A673 (cell line): Measurements from ENCODE around the gene CCDC197. TPM values are rescaled to one million over a fixed set of nuclear protein-coding genes. Genes with fewer than 3 reads are reported as not detected.

Experiments used
- BruUV-seq: library from RNA; stranded (reverse); fragments of 400-500 nt; replicated peaks from 2 replicates; lab custom pipeline; 2021; lab: Mats Ljungman, UMichigan
- CTCF ChIA-PET: fragments of 300-600 bp; sonication (Branson Sonifier 250); formaldehyde crosslinking; loops from one replicate; lab custom pipeline; 2022; ENCODE audit warnings: antibody characterized with exemption; lab: Charles Lee
- POLR2A ChIA-PET: fragments of 300-600 bp; sonication (Branson Sonifier 250); formaldehyde crosslinking; loops from one replicate; lab custom pipeline; 2022; ENCODE audit warnings: antibody characterized with exemption; ENCODE audit not compliant: low non-redundant PET; lab: Charles Lee
- DNase-seq: peaks from one replicate; pipeline ENCODE4 v3.0.0-alpha.2; 2015; ENCODE audit warnings: low spot score
- H3K27ac ChIP-seq: fragments of 200-600 bp; sonication (generic); 2 replicates; pipeline ENCODE4 v1.5.1; 2016; ENCODE audit warnings: mixed run types, low read depth, mild to moderate bottlenecking, mixed read lengths, antibody characterized with exemption, low read length; ENCODE audit not compliant: poor library complexity, severe bottlenecking
- H3K27me3 ChIP-seq: fragments of 200-600 bp; sonication (generic); replicated peaks from 2 replicates; pipeline ENCODE4 v1.6.1; 2017; ENCODE audit warnings: mixed run types, low read depth, mild to moderate bottlenecking, mixed read lengths, antibody characterized with exemption, low read length; ENCODE audit not compliant: insufficient read depth, poor library complexity
- H3K36me3 ChIP-seq: fragments of 200-600 bp; sonication (generic); 2 replicates; pipeline ENCODE4 v1.6.1; 2016; ENCODE audit warnings: mixed run types, mild to moderate bottlenecking, mixed read lengths, antibody characterized with exemption, low read length; ENCODE audit not compliant: insufficient read depth, poor library complexity, severe bottlenecking
- H3K4me1 ChIP-seq: fragments of 200-600 bp; sonication (generic); 2 replicates; pipeline ENCODE4 v1.6.1; 2017; ENCODE audit warnings: mixed run types, mild to moderate bottlenecking, mixed read lengths, antibody characterized with exemption, low read length; ENCODE audit not compliant: insufficient read depth, poor library complexity, severe bottlenecking
- H3K4me3 ChIP-seq: fragments of 200-600 bp; sonication (generic); 2 replicates; pipeline ENCODE4 v1.5.1; 2016; ENCODE audit warnings: low read depth, mixed run types, mild to moderate bottlenecking, mixed read lengths, low read length; ENCODE audit not compliant: poor library complexity, severe bottlenecking
- H3K9me3 ChIP-seq: fragments of 200-600 bp; sonication (generic); 2 replicates; pipeline ENCODE4 v1.6.1; 2016; ENCODE audit warnings: mixed run types, low read depth, mild to moderate bottlenecking, mixed read lengths, antibody characterized with exemption, low read length; ENCODE audit not compliant: poor library complexity, severe bottlenecking
- CTCF ChIP-seq: fragments of 300-800, 200-600 bp; sonication (generic); conservative IDR thresholded peaks from 2 replicates; pipeline ENCODE4 v1.5.1; 2017; ENCODE audit warnings: low read depth, mild to moderate bottlenecking, antibody characterized with exemption, low read length, moderate library complexity, mixed read lengths
- EZH2 ChIP-seq: fragments of 200-600 bp; sonication (generic); IDR thresholded peaks from 2 replicates; pipeline ENCODE4 v1.6.1; 2017; ENCODE audit warnings: borderline replicate concordance, low read depth, mild to moderate bottlenecking, mixed read lengths, antibody characterized with exemption, low read length; ENCODE audit not compliant: poor library complexity, severe bottlenecking
- intact Hi-C: fragments of 100-400 bp; cut with micrococcal nuclease; formaldehyde crosslinking; loops from one replicate; pipeline ENCODE4 v1.10.0; 2022; ENCODE audit not compliant: unreplicated experiment
- total RNA-seq: library from RNA; stranded (reverse); gene quantifications from 2 replicates; pipeline ENCODE4 v1.2.3, GENCODE V29; 2021

Gene CCDC197
- total RNA-seq, 1 experiment from 2014 or later: not detected

- no TSS peak for BruUV-seq
- Histone ChIP-seq H3K4me3 (no peak overlapping the region), H3K27me3 (no peaks in the 10 kb centered on the region), H3K27ac (no peak overlapping the region), H3K4me1 (no peaks in the 10 kb centered on the region), H3K36me3 (no peaks in the 10 kb centered on the region), H3K9me3 (no peaks in the 10 kb centered on the region)
- ChIA-PET POLR2A (no interaction called here), CTCF (no interaction called here)
- no peak for TF ChIP-seq EZH2
- no peak for TF ChIP-seq CTCF
- DNase-seq: no peak
- intact Hi-C loops: no loop called here
Measured at GRCh38 chr14:93957751-93958566, 39.1 kb upstream of the CCDC197 start.

GRCh38 chr14:93958567-93959238 lies 38.4 kb upstream of the CCDC197 start:
- Histone ChIP-seq H3K27ac (no peak overlapping the region), H3K4me1 (no peaks in the 10 kb centered on the region), H3K4me3 (no peak overlapping the region), H3K36me3 (no peaks in the 10 kb centered on the region), H3K9me3 (no peaks in the 10 kb centered on the region), H3K27me3 (no peaks in the 10 kb centered on the region)
- no peak for DNase-seq
- intact Hi-C loops: no loop called here
- ChIA-PET POLR2A (no interaction called here), CTCF (no interaction called here)
- no peak for TF ChIP-seq CTCF
- TF ChIP-seq EZH2: no peak
- no TSS peak for BruUV-seq

GRCh38 chr14:93959239-93960107 lies 37.6 kb upstream of the CCDC197 start:
- DNase-seq: no peak
- Histone ChIP-seq H3K9me3 (no peaks in the 10 kb centered on the region), H3K36me3 (no peaks in the 10 kb centered on the region), H3K27me3 (no peaks in the 10 kb centered on the region), H3K4me1 (no peaks in the 10 kb centered on the region), H3K4me3 (no peak overlapping the region), H3K27ac (no peak overlapping the region)
- intact Hi-C loops: no loop called here
- ChIA-PET CTCF (no interaction called here), POLR2A (no interaction called here)
- BruUV-seq: no TSS peak
- TF ChIP-seq EZH2 (no peak), CTCF (no peak)
